A673 (cell line): ENCODE results near the gene SYT7.

ENCODE experiments used
- EZH2 ChIP-seq: fragments of 200-600 bp; sonication (generic); IDR thresholded peaks from 2 replicates; pipeline ENCODE4 v1.6.1; 2017; ENCODE audit warnings: borderline replicate concordance, low read depth, mild to moderate bottlenecking, mixed read lengths, antibody characterized with exemption, low read length; ENCODE audit not compliant: poor library complexity, severe bottlenecking
- TF ChIP-seq, protein P1 (sequence below): fragments of 300-800, 200-600 bp; sonication (generic); conservative IDR thresholded peaks from 2 replicates; pipeline ENCODE4 v1.5.1; 2017; ENCODE audit warnings: low read depth, mild to moderate bottlenecking, antibody characterized with exemption, low read length, moderate library complexity, mixed read lengths

DNA sequence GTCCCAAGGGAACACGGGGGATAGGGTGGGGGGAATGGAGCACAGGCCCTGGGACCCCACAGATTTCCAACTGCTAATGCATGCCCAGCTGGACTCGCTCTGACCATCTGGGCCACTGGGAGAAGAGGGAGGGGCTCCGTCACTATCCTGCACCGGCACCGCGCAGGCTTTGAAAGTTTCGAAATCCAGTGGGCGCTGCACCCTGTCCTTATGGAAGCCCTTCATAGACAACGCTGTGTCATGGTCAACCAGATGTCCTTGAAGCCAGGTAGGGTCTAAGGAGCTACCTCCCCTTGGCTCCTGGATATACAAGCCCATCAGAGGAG is 42.3 kb downstream of the SYT7 start:
- TF ChIP-seq, protein P1, sequence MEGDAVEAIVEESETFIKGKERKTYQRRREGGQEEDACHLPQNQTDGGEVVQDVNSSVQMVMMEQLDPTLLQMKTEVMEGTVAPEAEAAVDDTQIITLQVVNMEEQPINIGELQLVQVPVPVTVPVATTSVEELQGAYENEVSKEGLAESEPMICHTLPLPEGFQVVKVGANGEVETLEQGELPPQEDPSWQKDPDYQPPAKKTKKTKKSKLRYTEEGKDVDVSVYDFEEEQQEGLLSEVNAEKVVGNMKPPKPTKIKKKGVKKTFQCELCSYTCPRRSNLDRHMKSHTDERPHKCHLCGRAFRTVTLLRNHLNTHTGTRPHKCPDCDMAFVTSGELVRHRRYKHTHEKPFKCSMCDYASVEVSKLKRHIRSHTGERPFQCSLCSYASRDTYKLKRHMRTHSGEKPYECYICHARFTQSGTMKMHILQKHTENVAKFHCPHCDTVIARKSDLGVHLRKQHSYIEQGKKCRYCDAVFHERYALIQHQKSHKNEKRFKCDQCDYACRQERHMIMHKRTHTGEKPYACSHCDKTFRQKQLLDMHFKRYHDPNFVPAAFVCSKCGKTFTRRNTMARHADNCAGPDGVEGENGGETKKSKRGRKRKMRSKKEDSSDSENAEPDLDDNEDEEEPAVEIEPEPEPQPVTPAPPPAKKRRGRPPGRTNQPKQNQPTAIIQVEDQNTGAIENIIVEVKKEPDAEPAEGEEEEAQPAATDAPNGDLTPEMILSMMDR, result no peak
- TF ChIP-seq EZH2, result no peak
